Measurements from ENCODE around the gene COL4A2.
"Not testable (repeated sequence)": the region's sequence is repeated elsewhere in the genome, so short reads cannot be mapped to it uniquely, and the experiment has no call there.

COL4A2 gene

GRCh38 chr13:110496281-110496680 lies 189.2 kb downstream of the COL4A2 start:
- H3K4me1 ChIP-seq (ENCODE audit: insufficient read depth, insufficient read length): no peaks in the 10 kb centered on the region
- no peak for TF ChIP-seq SUZ12 (IDR thresholded peaks at IDR 0.05; ENCODE audit: extremely low read depth, insufficient read depth, insufficient read length)
- no peak for TF ChIP-seq ZNF274 (IDR thresholded peaks at IDR 0.05; ENCODE audit: low read depth, low read length)
- TF ChIP-seq YY1 (IDR thresholded peaks at IDR 0.05; ENCODE audit: insufficient read depth, insufficient read length): no peak
- DNase-seq (ENCODE audit: low read depth, low spot score): no peak
- peaks cover 77% of the 10 kb centered on the region for H3K36me3 ChIP-seq (ENCODE audit: insufficient read depth, insufficient read length, low read length)
- no peak overlapping the region for H3K9ac ChIP-seq (ENCODE audit: insufficient read length, low read depth)
- H3K4me3 ChIP-seq (ENCODE audit: insufficient read length, low read depth): no peak overlapping the region
- H3K9me3 ChIP-seq (ENCODE audit: insufficient read depth, low read length): no peaks in the 10 kb centered on the region; the same call in 1 of the 2 replicates
- no peaks in the 10 kb centered on the region for H3K27me3 ChIP-seq (ENCODE audit: insufficient read depth, insufficient read length)

- H3K9ac ChIP-seq (ENCODE audit: insufficient read length, low read depth): no peak overlapping the region
- no peak overlapping the region for H3K4me3 ChIP-seq (ENCODE audit: insufficient read length, low read depth)
- peaks cover 77% of the 10 kb centered on the region for H3K36me3 ChIP-seq (ENCODE audit: insufficient read depth, insufficient read length, low read length)
- H3K9me3 ChIP-seq (ENCODE audit: insufficient read depth, low read length): no peaks in the 10 kb centered on the region; the same call in 1 of the 2 replicates
- no peaks in the 10 kb centered on the region for H3K27me3 ChIP-seq (ENCODE audit: insufficient read depth, insufficient read length)
- no peak for DNase-seq (ENCODE audit: low read depth, low spot score)
- TF ChIP-seq ZNF274 (IDR thresholded peaks at IDR 0.05; ENCODE audit: low read depth, low read length): no peak
- TF ChIP-seq YY1 (IDR thresholded peaks at IDR 0.05; ENCODE audit: insufficient read depth, insufficient read length): no peak
- TF ChIP-seq SUZ12 (IDR thresholded peaks at IDR 0.05; ENCODE audit: extremely low read depth, insufficient read depth, insufficient read length): no peak
- no peaks in the 10 kb centered on the region for H3K4me1 ChIP-seq (ENCODE audit: insufficient read depth, insufficient read length)
These were observed 189.9 kb downstream of the COL4A2 start for GRCh38 chr13:110497003-110497402.

- not testable (repeated sequence) for H3K4me3 ChIP-seq (ENCODE audit: insufficient read length, low read depth); H3K27me3 ChIP-seq (ENCODE audit: insufficient read depth, insufficient read length); H3K9me3 ChIP-seq (ENCODE audit: insufficient read depth, low read length); H3K9ac ChIP-seq (ENCODE audit: insufficient read length, low read depth); H3K4me1 ChIP-seq (ENCODE audit: insufficient read depth, insufficient read length); DNase-seq (ENCODE audit: low read depth, low spot score)
- H3K36me3 ChIP-seq (ENCODE audit: insufficient read depth, insufficient read length, low read length): peaks cover 74% of the 10 kb centered on the region
These were observed 190.8 kb downstream of the COL4A2 start for GRCh38 chr13:110497896-110498295.

GRCh38 chr13:110498327-110498726 lies 191.2 kb downstream of the COL4A2 start:
- peaks cover 75% of the 10 kb centered on the region for H3K36me3 ChIP-seq (ENCODE audit: insufficient read depth, insufficient read length, low read length)
- no peak for DNase-seq (ENCODE audit: low read depth, low spot score)

GRCh38 chr13:110498765-110499164 lies 191.7 kb downstream of the COL4A2 start:
- H3K9me3 ChIP-seq (ENCODE audit: insufficient read depth, low read length): no peaks in the 10 kb centered on the region; the same call in 1 of the 2 replicates
- H3K4me1 ChIP-seq (ENCODE audit: insufficient read depth, insufficient read length): no peaks in the 10 kb centered on the region
- peaks cover 75% of the 10 kb centered on the region for H3K36me3 ChIP-seq (ENCODE audit: insufficient read depth, insufficient read length, low read length)
- H3K27me3 ChIP-seq (ENCODE audit: insufficient read depth, insufficient read length): no peaks in the 10 kb centered on the region
- H3K9ac ChIP-seq (ENCODE audit: insufficient read length, low read depth): no peak overlapping the region
- no peak for TF ChIP-seq YY1 (IDR thresholded peaks at IDR 0.05; ENCODE audit: insufficient read depth, insufficient read length)
- TF ChIP-seq SUZ12 (IDR thresholded peaks at IDR 0.05; ENCODE audit: extremely low read depth, insufficient read depth, insufficient read length): no peak
- no peak for TF ChIP-seq ZNF274 (IDR thresholded peaks at IDR 0.05; ENCODE audit: low read depth, low read length)
- no peak overlapping the region for H3K4me3 ChIP-seq (ENCODE audit: insufficient read length, low read depth)
- DNase-seq (ENCODE audit: low read depth, low spot score): no peak

More at GRCh38 chr13:110498327-110498726, 191.2 kb downstream of the COL4A2 start:
- Histone ChIP-seq H3K9me3 (ENCODE audit: insufficient read depth, low read length) (no peaks in the 10 kb centered on the region; the same call in 1 of the 2 replicates), H3K27me3 (ENCODE audit: insufficient read depth, insufficient read length) (no peaks in the 10 kb centered on the region), H3K4me3 (ENCODE audit: insufficient read length, low read depth) (no peak overlapping the region), H3K9ac (ENCODE audit: insufficient read length, low read depth) (no peak overlapping the region), H3K4me1 (ENCODE audit: insufficient read depth, insufficient read length) (no peaks in the 10 kb centered on the region)
- no peak for TF ChIP-seq SUZ12 (IDR thresholded peaks at IDR 0.05; ENCODE audit: extremely low read depth, insufficient read depth, insufficient read length)
- TF ChIP-seq YY1 (IDR thresholded peaks at IDR 0.05; ENCODE audit: insufficient read depth, insufficient read length): no peak
- no peak for TF ChIP-seq ZNF274 (IDR thresholded peaks at IDR 0.05; ENCODE audit: low read depth, low read length)

- Histone ChIP-seq H3K36me3 (ENCODE audit: insufficient read depth, insufficient read length, low read length) (peaks cover 77% of the 10 kb centered on the region), H3K27me3 (ENCODE audit: insufficient read depth, insufficient read length) (no peaks in the 10 kb centered on the region), H3K4me3 (ENCODE audit: insufficient read length, low read depth) (no peak overlapping the region), H3K9ac (ENCODE audit: insufficient read length, low read depth) (no peak overlapping the region), H3K4me1 (ENCODE audit: insufficient read depth, insufficient read length) (no peaks in the 10 kb centered on the region), H3K9me3 (ENCODE audit: insufficient read depth, low read length) (no peaks in the 10 kb centered on the region; the same call in 1 of the 2 replicates)
- TF ChIP-seq SUZ12 (IDR thresholded peaks at IDR 0.05; ENCODE audit: extremely low read depth, insufficient read depth, insufficient read length) (no peak), ZNF274 (IDR thresholded peaks at IDR 0.05; ENCODE audit: low read depth, low read length) (no peak), YY1 (IDR thresholded peaks at IDR 0.05; ENCODE audit: insufficient read depth, insufficient read length) (no peak)
- no peak for DNase-seq (ENCODE audit: low read depth, low spot score)
These were observed 192.7 kb downstream of the COL4A2 start for GRCh38 chr13:110499621-110500281.

- Histone ChIP-seq H3K9ac (ENCODE audit: insufficient read length, low read depth) (no peak overlapping the region), H3K9me3 (ENCODE audit: insufficient read depth, low read length) (no peaks in the 10 kb centered on the region; the same call in 1 of the 2 replicates), H3K27me3 (ENCODE audit: insufficient read depth, insufficient read length) (no peaks in the 10 kb centered on the region), H3K4me3 (ENCODE audit: insufficient read length, low read depth) (no peak overlapping the region), H3K36me3 (ENCODE audit: insufficient read depth, insufficient read length, low read length) (peaks cover 73% of the 10 kb centered on the region), H3K4me1 (ENCODE audit: insufficient read depth, insufficient read length) (no peaks in the 10 kb centered on the region)
- no peak for DNase-seq (ENCODE audit: low read depth, low spot score)
- TF ChIP-seq ZNF274 (IDR thresholded peaks at IDR 0.05; ENCODE audit: low read depth, low read length) (no peak), SUZ12 (IDR thresholded peaks at IDR 0.05; ENCODE audit: extremely low read depth, insufficient read depth, insufficient read length) (no peak), YY1 (IDR thresholded peaks at IDR 0.05; ENCODE audit: insufficient read depth, insufficient read length) (no peak)
These were observed 193.3 kb downstream of the COL4A2 start for GRCh38 chr13:110500341-110500740.
